ENCODE measurements around the gene PRPF6.

PRPF6 gene

GRCh38 chr20:63946986-63947637 is 33.8 kb upstream of the PRPF6 start (continued):
- no peak for TF ChIP-seq ISL1 (CRISPR knock-in tag; IDR thresholded peaks at IDR 0.05)
- no peak for TF ChIP-seq GLIS3 (CRISPR knock-in tag; IDR thresholded peaks at IDR 0.05)
- TF ChIP-seq BACH2 (CRISPR knock-in tag; IDR thresholded peaks at IDR 0.05; ENCODE audit: borderline replicate concordance), result no peak
- TF ChIP-seq RARB (CRISPR knock-in tag; IDR thresholded peaks at IDR 0.05), result no peak
- no peak for TF ChIP-seq ZC3H10 (CRISPR knock-in tag; IDR thresholded peaks at IDR 0.05)
- TF ChIP-seq TOX (CRISPR knock-in tag; IDR thresholded peaks at IDR 0.05; ENCODE audit: borderline replicate concordance), result no peak

- no peak for ATAC-seq
- TF ChIP-seq CREB5 (CRISPR knock-in tag; IDR thresholded peaks at IDR 0.05; ENCODE audit: low read depth) (no peak), CSDC2 (CRISPR knock-in tag; IDR thresholded peaks at IDR 0.05) (no peak), OSR1 (CRISPR knock-in tag; IDR thresholded peaks at IDR 0.05) (no peak), ZNF8 (CRISPR knock-in tag; IDR thresholded peaks at IDR 0.05) (no peak), ZNF565 (CRISPR knock-in tag; conservative IDR thresholded peaks at IDR 0.05; ENCODE audit: low read depth) (no peak), RARB (CRISPR knock-in tag; IDR thresholded peaks at IDR 0.05) (no peak), ZC3H10 (CRISPR knock-in tag; IDR thresholded peaks at IDR 0.05) (no peak), CSRNP3 (CRISPR knock-in tag; IDR thresholded peaks at IDR 0.05) (no peak), PPARA (CRISPR knock-in tag; IDR thresholded peaks at IDR 0.05; ENCODE audit: borderline replicate concordance) (no peak), ARNTL (CRISPR knock-in tag; IDR thresholded peaks at IDR 0.05; ENCODE audit: borderline replicate concordance, low read depth) (no peak), TSHZ2 (CRISPR knock-in tag; IDR thresholded peaks at IDR 0.05) (no peak), ESRRG (CRISPR knock-in tag; IDR thresholded peaks at IDR 0.05) (no peak)
Observed at GRCh38 chr20:63947638-63948456, 33.1 kb upstream of the PRPF6 start.

- TF ChIP-seq GLIS3 (CRISPR knock-in tag; IDR thresholded peaks at IDR 0.05) (no peak), PPARA (CRISPR knock-in tag; IDR thresholded peaks at IDR 0.05; ENCODE audit: borderline replicate concordance) (no peak), TCF4 (CRISPR knock-in tag; IDR thresholded peaks at IDR 0.05; ENCODE audit: borderline replicate concordance) (no peak), ZFP30 (CRISPR knock-in tag; IDR thresholded peaks at IDR 0.05) (no peak), ZNF8 (CRISPR knock-in tag; IDR thresholded peaks at IDR 0.05) (no peak)
- no peak for ATAC-seq
Observed at GRCh38 chr20:63950701-63951397, 30.1 kb upstream of the PRPF6 start.

DNA sequence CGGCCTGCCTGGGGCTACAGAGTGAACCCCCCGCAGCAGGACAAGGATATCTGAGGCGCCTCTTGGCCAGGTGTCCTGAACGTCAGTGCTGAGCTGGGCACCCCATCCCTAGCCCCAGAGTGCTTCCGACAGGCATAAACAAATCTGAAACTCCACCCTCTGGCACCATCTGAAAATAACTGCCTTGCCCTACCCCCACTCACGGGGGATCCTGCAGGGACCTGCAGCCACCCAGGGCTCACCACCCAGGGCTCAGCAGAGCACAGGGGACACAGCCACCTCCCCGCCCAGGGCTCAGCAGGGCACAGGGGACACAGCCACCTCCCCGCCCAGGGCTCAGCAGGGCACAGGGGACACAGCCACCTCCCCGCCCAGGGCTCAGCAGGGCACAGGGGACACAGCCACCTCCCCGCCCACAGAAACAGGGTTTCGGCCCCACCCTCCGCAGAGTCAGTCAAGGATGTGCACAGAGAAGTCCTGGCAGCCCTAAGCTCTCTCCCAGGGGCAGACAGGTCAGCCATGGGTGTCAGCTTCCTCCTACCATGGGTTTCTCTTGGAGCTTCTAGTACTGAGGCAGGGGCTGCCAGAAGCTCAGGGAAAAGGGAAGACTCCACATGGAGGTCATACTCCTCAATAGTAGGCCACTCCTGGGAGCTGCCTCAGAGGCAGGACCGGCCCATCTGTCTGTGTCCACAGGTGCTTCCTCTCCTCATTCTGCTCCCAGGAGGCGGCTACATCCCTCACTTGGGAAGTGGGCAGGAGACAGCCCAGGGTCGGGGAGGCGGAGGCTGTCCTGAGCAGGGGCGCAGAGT is 29.3 kb upstream of the PRPF6 start:
- ATAC-seq, result no peak
- TF ChIP-seq CSDC2 (CRISPR knock-in tag; IDR thresholded peaks at IDR 0.05) (no peak), ZFP30 (CRISPR knock-in tag; IDR thresholded peaks at IDR 0.05) (no peak), ISL1 (CRISPR knock-in tag; IDR thresholded peaks at IDR 0.05) (no peak), TSHZ2 (CRISPR knock-in tag; IDR thresholded peaks at IDR 0.05) (no peak), ZFP3 (CRISPR knock-in tag; IDR thresholded peaks at IDR 0.05) (no peak), ZNF565 (CRISPR knock-in tag; conservative IDR thresholded peaks at IDR 0.05; ENCODE audit: low read depth) (no peak), ZNF70 (CRISPR knock-in tag; IDR thresholded peaks at IDR 0.05) (no peak), POU6F1 (CRISPR knock-in tag; IDR thresholded peaks at IDR 0.05; ENCODE audit: borderline replicate concordance, low read depth) (no peak), SNAI2 (CRISPR knock-in tag; IDR thresholded peaks at IDR 0.05) (no peak), PPARA (CRISPR knock-in tag; IDR thresholded peaks at IDR 0.05; ENCODE audit: borderline replicate concordance) (no peak), BACH2 (CRISPR knock-in tag; IDR thresholded peaks at IDR 0.05; ENCODE audit: borderline replicate concordance) (no peak), GLIS3 (CRISPR knock-in tag; IDR thresholded peaks at IDR 0.05) (no peak), ZC3H10 (CRISPR knock-in tag; IDR thresholded peaks at IDR 0.05) (no peak), TCF4 (CRISPR knock-in tag; IDR thresholded peaks at IDR 0.05; ENCODE audit: borderline replicate concordance) (no peak)

Measured in SK-N-SH treated with all-trans-retinoic acid at 6 μM for 48 hours (cell line).